Keratinocyte (primary cell): ENCODE measurements around the gene FOXK1.

Experiments used
- CTCF ChIP-seq, 3 experiments: IDR thresholded peaks in 1 of 3; conservative IDR thresholded peaks in 1 of 3; optimal IDR thresholded peaks in 1 of 3; 2 replicates in 2 of 3; 3 replicates in 1 of 3; pipeline versions ENCODE3 to v1.5.1; 2011; ENCODE audit warnings: low read length in 3 of 3, mild to moderate bottlenecking in 3 of 3, moderate library complexity in 2 of 3, control low read depth in 1 of 3, inconsistent platforms in 1 of 3; ENCODE audit not compliant: insufficient read depth in 2 of 3; ENCODE audit errors: extremely low read depth in 1 of 3
- EZH2 ChIP-seq: IDR thresholded peaks from one replicate; pipeline ENCODE4 v1.6.1; 2012; ENCODE audit warnings: inconsistent platforms, mild to moderate bottlenecking, low read length, moderate library complexity

- TF ChIP-seq EZH2, result no peak
- TF ChIP-seq CTCF (optimal IDR thresholded peaks at IDR 0.05 in 1 of 3, IDR thresholded peaks at IDR 0.05 in 1 of 3, conservative IDR thresholded peaks at IDR 0.05 in 1 of 3; ENCODE audit: extremely low read depth in 1 of 3, insufficient read depth in 2 of 3, low read length in 3 of 3), result no peak
Measured at GRCh38 chr7:4716946-4717795, 35.1 kb downstream of the FOXK1 start.
